WTC11 (cell line): Measurements from ENCODE around the gene ZNF841. TPM values are rescaled to one million over a fixed set of nuclear protein-coding genes. Genes with fewer than 3 reads are reported as not detected.
"Not testable (repeated sequence)": the region's sequence is repeated elsewhere in the genome, so short reads cannot be mapped to it uniquely, and the experiment has no call there.

ENCODE experiments used
- ATAC-seq: fragments of 200-7000 bp; cut with Tn5 transposase; 2 replicates; pipeline ENCODE4 v1.10.0; 2021; ENCODE audit warnings: mild to moderate bottlenecking, moderate library complexity
- CTCF ChIA-PET: fragments of 300-600 bp; sonication (Branson Sonifier 250); formaldehyde crosslinking; loops from one replicate; lab custom pipeline; 2021; ENCODE audit warnings: antibody characterized with exemption; lab: Charles Lee
- POLR2A ChIA-PET: fragments of 350-600 bp; sonication (Branson Sonifier 250); formaldehyde crosslinking; loops from one replicate; lab custom pipeline; 2021; ENCODE audit warnings: antibody characterized with exemption; lab: Charles Lee
- DNase-seq: peaks from one replicate; pipeline ENCODE4 v3.0.0; 2021; ENCODE audit warnings: low spot score
- H3K27ac Mint-ChIP-seq: 2 replicates; pipeline ENCODE4 v1.8.0; 2021; ENCODE audit warnings: mixed read lengths
- H3K27me3 Mint-ChIP-seq: 2 replicates; pipeline ENCODE4 v1.8.0; 2021; ENCODE audit warnings: low read depth, mild to moderate bottlenecking, moderate library complexity, mixed read lengths
- H3K36me3 Mint-ChIP-seq: 2 replicates; pipeline ENCODE4 v1.8.0; 2021; ENCODE audit warnings: mixed read lengths
- H3K4me1 Mint-ChIP-seq: 2 replicates; pipeline ENCODE4 v1.8.0; 2022; ENCODE audit warnings: mixed read lengths
- H3K4me3 Mint-ChIP-seq: 2 replicates; pipeline ENCODE4 v1.8.0; 2021; ENCODE audit warnings: mild to moderate bottlenecking, moderate library complexity, mixed read lengths
- H3K9me3 Mint-ChIP-seq: 2 replicates; pipeline ENCODE4 v1.8.0; 2021; ENCODE audit warnings: mixed read lengths
- ATF1 ChIP-seq: sonication (generic); formaldehyde crosslinking; IDR thresholded peaks from 2 replicates; pipeline ENCODE4 v1.8.1; 2023; ENCODE audit warnings: mild to moderate bottlenecking, moderate library complexity, missing genetic modification reagents
- JAZF1 ChIP-seq: fragments of 250-450 bp; sonication (Bioruptor Pico); IDR thresholded peaks from 2 replicates; pipeline ENCODE4 v1.9.0; 2021; ENCODE audit warnings: moderate library complexity, mild to moderate bottlenecking, inconsistent platforms
- KAT7 ChIP-seq: sonication (generic); formaldehyde crosslinking; IDR thresholded peaks from 2 replicates; pipeline ENCODE4 v1.8.1; 2023; ENCODE audit warnings: missing genetic modification reagents, mild to moderate bottlenecking, borderline replicate concordance
- MYBL2 ChIP-seq: sonication (generic); formaldehyde crosslinking; IDR thresholded peaks from 2 replicates; pipeline ENCODE4 v1.8.1; 2023; ENCODE audit warnings: mild to moderate bottlenecking, moderate library complexity, missing genetic modification reagents
- NFE2L1 ChIP-seq: sonication (generic); formaldehyde crosslinking; IDR thresholded peaks from 2 replicates; pipeline ENCODE4 v1.8.1; 2023; ENCODE audit warnings: missing genetic modification reagents
- NFYB ChIP-seq: sonication (generic); formaldehyde crosslinking; conservative IDR thresholded peaks from 2 replicates; pipeline ENCODE4 v1.8.0; 2022; ENCODE audit warnings: low read depth, missing genetic modification reagents
- NR2C2 ChIP-seq: sonication (generic); formaldehyde crosslinking; IDR thresholded peaks from 2 replicates; pipeline ENCODE4 v1.8.0; 2022; ENCODE audit warnings: mild to moderate bottlenecking, missing genetic modification reagents
- SP1 ChIP-seq: sonication (generic); formaldehyde crosslinking; conservative IDR thresholded peaks from 2 replicates; pipeline ENCODE4 v1.8.1; 2022; ENCODE audit warnings: missing genetic modification reagents
- ZNF232 ChIP-seq: sonication (generic); formaldehyde crosslinking; IDR thresholded peaks from 2 replicates; pipeline ENCODE4 v1.8.0; 2022; ENCODE audit warnings: mild to moderate bottlenecking, missing genetic modification reagents
- ZNF263 ChIP-seq: sonication (generic); formaldehyde crosslinking; IDR thresholded peaks from 2 replicates; pipeline ENCODE4 v1.8.1; 2022; ENCODE audit warnings: low read depth, mild to moderate bottlenecking, moderate library complexity, missing genetic modification reagents
- ZNF396 ChIP-seq: fragments of 250-450 bp; sonication (Bioruptor Pico); IDR thresholded peaks from 2 replicates; pipeline ENCODE4 v1.8.0; 2021; ENCODE audit warnings: mild to moderate bottlenecking, moderate library complexity, borderline replicate concordance
- ZNF416 ChIP-seq: fragments of 250-450 bp; sonication (Bioruptor Pico); IDR thresholded peaks from 2 replicates; pipeline ENCODE4 v1.9.0; 2021; ENCODE audit warnings: mild to moderate bottlenecking, inconsistent platforms
- ZNF671 ChIP-seq: fragments of 250-450 bp; sonication (Bioruptor Pico); IDR thresholded peaks from 2 replicates; pipeline ENCODE4 v1.8.0; 2021; ENCODE audit warnings: mild to moderate bottlenecking
- total RNA-seq: library from RNA; stranded (reverse); gene quantifications from 3 replicates; pipeline ENCODE4 v1.2.3, GENCODE V29; 2021
- TF ChIP-seq, protein P1 (sequence below): sonication (generic); formaldehyde crosslinking; IDR thresholded peaks from 2 replicates; pipeline ENCODE4 v1.8.1; 2023; ENCODE audit warnings: mild to moderate bottlenecking, missing genetic modification reagents
- TF ChIP-seq, protein P2 (sequence below): sonication (generic); formaldehyde crosslinking; IDR thresholded peaks from 2 replicates; pipeline ENCODE4 v1.8.1; 2023; ENCODE audit warnings: mild to moderate bottlenecking, missing genetic modification reagents, borderline replicate concordance
- TF ChIP-seq, protein P3 (sequence below): sonication (generic); formaldehyde crosslinking; IDR thresholded peaks from 2 replicates; pipeline ENCODE4 v1.8.0; 2022; ENCODE audit warnings: missing genetic modification reagents
- TF ChIP-seq, protein P4 (sequence below): sonication (generic); formaldehyde crosslinking; IDR thresholded peaks from 2 replicates; pipeline ENCODE4 v1.8.0; 2022; ENCODE audit warnings: mild to moderate bottlenecking, missing genetic modification reagents
- TF ChIP-seq, protein P5 (sequence below): sonication (generic); formaldehyde crosslinking; IDR thresholded peaks from 2 replicates; pipeline ENCODE4 v1.8.1; 2023; ENCODE audit warnings: mild to moderate bottlenecking, missing genetic modification reagents, moderate library complexity

Gene ZNF841
- total RNA-seq, 1 experiment from 2014 or later, result 27.9 TPM

DNA sequence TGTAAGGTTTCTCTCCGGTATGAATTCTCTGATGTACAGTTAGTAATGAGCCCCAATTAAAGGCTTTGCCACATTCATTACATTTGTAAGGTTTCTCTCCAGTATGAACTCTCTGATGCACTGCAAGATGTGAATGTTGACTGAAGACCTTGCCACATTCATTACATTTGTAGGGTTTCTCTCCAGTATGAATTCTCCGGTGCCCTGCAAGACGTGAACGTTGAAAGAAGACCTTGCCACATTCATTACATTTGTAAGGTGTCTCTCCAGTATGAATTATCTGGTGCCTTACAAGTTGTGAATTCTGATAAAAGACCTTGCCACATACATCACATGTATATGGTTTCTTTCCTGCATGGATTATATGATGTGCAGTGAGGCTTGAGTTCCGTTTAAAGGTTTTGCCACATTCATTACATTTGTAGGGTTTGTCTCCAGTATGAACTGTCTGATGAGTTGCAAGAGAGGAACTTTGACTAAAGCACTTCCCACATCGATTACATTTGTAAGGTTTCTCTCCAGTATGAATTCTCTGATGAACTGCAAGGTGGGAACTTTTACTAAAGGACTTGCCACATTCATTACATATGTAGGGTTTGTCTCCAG lies 29.2 kb downstream of the ZNF841 start:
- no peak for TF ChIP-seq JAZF1 (CRISPR knock-in tag)
- TF ChIP-seq ZNF416, result no peak
- no peak for TF ChIP-seq NFYB (CRISPR knock-in tag)
- no peak for TF ChIP-seq NR2C2 (CRISPR knock-in tag)
- no peak for TF ChIP-seq ZNF232 (CRISPR knock-in tag)
- TF ChIP-seq ATF1 (CRISPR knock-in tag), result no peak
- no peaks in the 10 kb centered on the region for H3K27me3 Mint-ChIP-seq
- DNase-seq (no peak), ATAC-seq (no peak)
- H3K9me3 Mint-ChIP-seq, result peaks cover 78% of the 10 kb centered on the region
- H3K4me1 Mint-ChIP-seq, result no peaks in the 10 kb centered on the region
- peaks cover 93% of the 10 kb centered on the region for H3K36me3 Mint-ChIP-seq
- H3K27ac Mint-ChIP-seq, result no peak overlapping the region
- CTCF ChIA-PET, result no interaction called here
- POLR2A ChIA-PET, result no interaction called here
- H3K4me3 Mint-ChIP-seq, result no peak overlapping the region

DNA sequence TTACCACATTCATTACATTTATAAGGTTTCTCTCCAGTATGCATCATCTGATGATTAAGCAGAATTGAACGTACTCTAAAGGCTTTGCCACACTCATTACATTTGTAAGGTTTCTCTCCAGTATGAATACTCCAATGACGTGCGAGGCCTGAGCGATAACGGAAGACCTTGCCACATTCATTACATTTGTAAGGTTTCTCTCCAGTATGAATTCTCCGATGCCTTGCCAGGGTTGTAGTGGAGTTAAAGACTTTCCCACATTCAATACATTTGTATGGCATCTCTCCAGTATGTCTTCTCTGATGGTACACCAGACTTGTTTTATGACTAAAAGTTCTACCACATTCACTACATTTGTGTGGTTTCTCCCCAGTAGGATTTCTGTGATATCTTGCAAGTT lies 30.2 kb downstream of the ZNF841 start:
- peaks cover 78% of the 10 kb centered on the region for H3K9me3 Mint-ChIP-seq
- ATAC-seq (no peak), DNase-seq (no peak)
- peaks cover 92% of the 10 kb centered on the region for H3K36me3 Mint-ChIP-seq
- TF ChIP-seq, protein P1, sequence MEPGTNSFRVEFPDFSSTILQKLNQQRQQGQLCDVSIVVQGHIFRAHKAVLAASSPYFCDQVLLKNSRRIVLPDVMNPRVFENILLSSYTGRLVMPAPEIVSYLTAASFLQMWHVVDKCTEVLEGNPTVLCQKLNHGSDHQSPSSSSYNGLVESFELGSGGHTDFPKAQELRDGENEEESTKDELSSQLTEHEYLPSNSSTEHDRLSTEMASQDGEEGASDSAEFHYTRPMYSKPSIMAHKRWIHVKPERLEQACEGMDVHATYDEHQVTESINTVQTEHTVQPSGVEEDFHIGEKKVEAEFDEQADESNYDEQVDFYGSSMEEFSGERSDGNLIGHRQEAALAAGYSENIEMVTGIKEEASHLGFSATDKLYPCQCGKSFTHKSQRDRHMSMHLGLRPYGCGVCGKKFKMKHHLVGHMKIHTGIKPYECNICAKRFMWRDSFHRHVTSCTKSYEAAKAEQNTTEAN (CRISPR knock-in tag), result no peak
- TF ChIP-seq, protein P2, sequence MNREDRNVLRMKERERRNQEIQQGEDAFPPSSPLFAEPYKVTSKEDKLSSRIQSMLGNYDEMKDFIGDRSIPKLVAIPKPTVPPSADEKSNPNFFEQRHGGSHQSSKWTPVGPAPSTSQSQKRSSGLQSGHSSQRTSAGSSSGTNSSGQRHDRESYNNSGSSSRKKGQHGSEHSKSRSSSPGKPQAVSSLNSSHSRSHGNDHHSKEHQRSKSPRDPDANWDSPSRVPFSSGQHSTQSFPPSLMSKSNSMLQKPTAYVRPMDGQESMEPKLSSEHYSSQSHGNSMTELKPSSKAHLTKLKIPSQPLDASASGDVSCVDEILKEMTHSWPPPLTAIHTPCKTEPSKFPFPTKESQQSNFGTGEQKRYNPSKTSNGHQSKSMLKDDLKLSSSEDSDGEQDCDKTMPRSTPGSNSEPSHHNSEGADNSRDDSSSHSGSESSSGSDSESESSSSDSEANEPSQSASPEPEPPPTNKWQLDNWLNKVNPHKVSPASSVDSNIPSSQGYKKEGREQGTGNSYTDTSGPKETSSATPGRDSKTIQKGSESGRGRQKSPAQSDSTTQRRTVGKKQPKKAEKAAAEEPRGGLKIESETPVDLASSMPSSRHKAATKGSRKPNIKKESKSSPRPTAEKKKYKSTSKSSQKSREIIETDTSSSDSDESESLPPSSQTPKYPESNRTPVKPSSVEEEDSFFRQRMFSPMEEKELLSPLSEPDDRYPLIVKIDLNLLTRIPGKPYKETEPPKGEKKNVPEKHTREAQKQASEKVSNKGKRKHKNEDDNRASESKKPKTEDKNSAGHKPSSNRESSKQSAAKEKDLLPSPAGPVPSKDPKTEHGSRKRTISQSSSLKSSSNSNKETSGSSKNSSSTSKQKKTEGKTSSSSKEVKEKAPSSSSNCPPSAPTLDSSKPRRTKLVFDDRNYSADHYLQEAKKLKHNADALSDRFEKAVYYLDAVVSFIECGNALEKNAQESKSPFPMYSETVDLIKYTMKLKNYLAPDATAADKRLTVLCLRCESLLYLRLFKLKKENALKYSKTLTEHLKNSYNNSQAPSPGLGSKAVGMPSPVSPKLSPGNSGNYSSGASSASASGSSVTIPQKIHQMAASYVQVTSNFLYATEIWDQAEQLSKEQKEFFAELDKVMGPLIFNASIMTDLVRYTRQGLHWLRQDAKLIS (CRISPR knock-in tag), result no peak
- TF ChIP-seq MYBL2 (CRISPR knock-in tag) (no peak), NFE2L1 (CRISPR knock-in tag) (no peak), KAT7 (CRISPR knock-in tag) (no peak), ZNF263 (CRISPR knock-in tag) (no peak), ZNF396 (CRISPR knock-in tag) (no peak), ZNF671 (CRISPR knock-in tag) (no peak), SP1 (CRISPR knock-in tag) (no peak)
- TF ChIP-seq, protein P3, sequence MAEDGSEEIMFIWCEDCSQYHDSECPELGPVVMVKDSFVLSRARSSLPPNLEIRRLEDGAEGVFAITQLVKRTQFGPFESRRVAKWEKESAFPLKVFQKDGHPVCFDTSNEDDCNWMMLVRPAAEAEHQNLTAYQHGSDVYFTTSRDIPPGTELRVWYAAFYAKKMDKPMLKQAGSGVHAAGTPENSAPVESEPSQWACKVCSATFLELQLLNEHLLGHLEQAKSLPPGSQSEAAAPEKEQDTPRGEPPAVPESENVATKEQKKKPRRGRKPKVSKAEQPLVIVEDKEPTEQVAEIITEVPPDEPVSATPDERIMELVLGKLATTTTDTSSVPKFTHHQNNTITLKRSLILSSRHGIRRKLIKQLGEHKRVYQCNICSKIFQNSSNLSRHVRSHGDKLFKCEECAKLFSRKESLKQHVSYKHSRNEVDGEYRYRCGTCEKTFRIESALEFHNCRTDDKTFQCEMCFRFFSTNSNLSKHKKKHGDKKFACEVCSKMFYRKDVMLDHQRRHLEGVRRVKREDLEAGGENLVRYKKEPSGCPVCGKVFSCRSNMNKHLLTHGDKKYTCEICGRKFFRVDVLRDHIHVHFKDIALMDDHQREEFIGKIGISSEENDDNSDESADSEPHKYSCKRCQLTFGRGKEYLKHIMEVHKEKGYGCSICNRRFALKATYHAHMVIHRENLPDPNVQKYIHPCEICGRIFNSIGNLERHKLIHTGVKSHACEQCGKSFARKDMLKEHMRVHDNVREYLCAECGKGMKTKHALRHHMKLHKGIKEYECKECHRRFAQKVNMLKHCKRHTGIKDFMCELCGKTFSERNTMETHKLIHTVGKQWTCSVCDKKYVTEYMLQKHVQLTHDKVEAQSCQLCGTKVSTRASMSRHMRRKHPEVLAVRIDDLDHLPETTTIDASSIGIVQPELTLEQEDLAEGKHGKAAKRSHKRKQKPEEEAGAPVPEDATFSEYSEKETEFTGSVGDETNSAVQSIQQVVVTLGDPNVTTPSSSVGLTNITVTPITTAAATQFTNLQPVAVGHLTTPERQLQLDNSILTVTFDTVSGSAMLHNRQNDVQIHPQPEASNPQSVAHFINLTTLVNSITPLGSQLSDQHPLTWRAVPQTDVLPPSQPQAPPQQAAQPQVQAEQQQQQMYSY (CRISPR knock-in tag), result no peak
- TF ChIP-seq, protein P4, sequence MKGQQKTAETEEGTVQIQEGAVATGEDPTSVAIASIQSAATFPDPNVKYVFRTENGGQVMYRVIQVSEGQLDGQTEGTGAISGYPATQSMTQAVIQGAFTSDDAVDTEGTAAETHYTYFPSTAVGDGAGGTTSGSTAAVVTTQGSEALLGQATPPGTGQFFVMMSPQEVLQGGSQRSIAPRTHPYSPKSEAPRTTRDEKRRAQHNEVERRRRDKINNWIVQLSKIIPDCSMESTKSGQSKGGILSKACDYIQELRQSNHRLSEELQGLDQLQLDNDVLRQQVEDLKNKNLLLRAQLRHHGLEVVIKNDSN (CRISPR knock-in tag), result no peak
- TF ChIP-seq, protein P5, sequence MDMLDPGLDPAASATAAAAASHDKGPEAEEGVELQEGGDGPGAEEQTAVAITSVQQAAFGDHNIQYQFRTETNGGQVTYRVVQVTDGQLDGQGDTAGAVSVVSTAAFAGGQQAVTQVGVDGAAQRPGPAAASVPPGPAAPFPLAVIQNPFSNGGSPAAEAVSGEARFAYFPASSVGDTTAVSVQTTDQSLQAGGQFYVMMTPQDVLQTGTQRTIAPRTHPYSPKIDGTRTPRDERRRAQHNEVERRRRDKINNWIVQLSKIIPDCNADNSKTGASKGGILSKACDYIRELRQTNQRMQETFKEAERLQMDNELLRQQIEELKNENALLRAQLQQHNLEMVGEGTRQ, result no peak
- no peak overlapping the region for H3K4me3 Mint-ChIP-seq
- POLR2A ChIA-PET, result no interaction called here
- no peaks in the 10 kb centered on the region for H3K27me3 Mint-ChIP-seq
- CTCF ChIA-PET, result no interaction called here
- H3K4me1 Mint-ChIP-seq, result no peaks in the 10 kb centered on the region
- H3K27ac Mint-ChIP-seq, result no peak overlapping the region

DNA sequence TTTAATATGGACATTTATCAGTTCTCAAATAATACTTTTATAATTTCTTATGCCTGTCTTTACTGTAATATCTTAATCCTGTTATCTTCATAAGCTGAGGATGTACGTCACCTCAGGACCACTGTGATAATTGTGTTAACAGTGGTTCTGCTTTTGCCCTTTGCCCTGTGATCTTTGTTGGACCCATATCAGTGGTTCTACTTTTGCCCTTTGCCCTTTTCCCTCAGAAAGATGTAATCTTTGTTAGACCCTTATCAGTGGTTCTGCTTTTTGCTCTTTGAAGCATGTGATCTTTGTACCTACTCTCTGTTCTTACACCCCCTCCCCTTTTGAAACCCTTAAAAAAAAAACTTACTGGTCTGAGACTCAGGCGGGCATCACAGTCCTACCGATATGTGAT lies 39.1 kb downstream of the ZNF841 start:
- Mint-ChIP-seq H3K9me3 (peaks cover 84% of the 10 kb centered on the region), H3K27me3 (peaks cover 18% of the 10 kb centered on the region), H3K36me3 (peaks cover 78% of the 10 kb centered on the region)
- CTCF ChIA-PET, H3K27ac Mint-ChIP-seq, H3K4me1 Mint-ChIP-seq, POLR2A ChIA-PET, ATAC-seq, DNase-seq, H3K4me3 Mint-ChIP-seq: not testable (repeated sequence)

DNA sequence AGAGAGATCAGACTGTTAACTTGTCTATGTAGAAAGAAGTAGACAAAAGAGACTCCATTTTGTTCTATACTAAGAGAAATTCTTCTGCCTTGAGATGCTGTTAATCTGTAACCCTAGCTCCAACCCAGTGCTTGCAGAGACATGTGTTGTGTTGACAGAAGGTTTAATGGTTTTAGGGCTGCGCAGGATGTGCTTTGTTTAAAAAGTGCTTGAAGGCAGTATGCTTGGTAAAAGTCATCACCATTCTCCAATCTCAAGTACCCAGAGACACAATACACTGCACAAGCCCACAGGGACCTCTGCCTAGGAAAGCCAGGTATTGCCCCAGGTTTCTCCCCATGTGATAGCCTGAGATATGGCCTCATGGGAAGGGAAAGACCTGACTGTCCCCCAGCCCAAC lies 43.8 kb downstream of the ZNF841 start:
- Mint-ChIP-seq H3K36me3 (peaks cover 48% of the 10 kb centered on the region), H3K4me1 (peaks cover 20% of the 10 kb centered on the region; the same call in 1 of the 2 replicates), H3K9me3 (peaks cover 52% of the 10 kb centered on the region), H3K27me3 (peaks cover 18% of the 10 kb centered on the region)
- DNase-seq, CTCF ChIA-PET, POLR2A ChIA-PET, H3K4me3 Mint-ChIP-seq, ATAC-seq, H3K27ac Mint-ChIP-seq: not testable (repeated sequence)
